GM12872 (cell line): ENCODE results near the gene KIF18B.
A peak's percentile ranks its signal among the peaks of the same experiment; 100 is the strongest.

Experiments used
- TF ChIP-seq, protein P1 (sequence below): IDR thresholded peaks from 3 replicates; pipeline ENCODE4 v1.5.1; 2011; ENCODE audit warnings: low read depth, mild to moderate bottlenecking, low read length, moderate library complexity; ENCODE audit not compliant: insufficient read depth

Gene KIF18B

DNA sequence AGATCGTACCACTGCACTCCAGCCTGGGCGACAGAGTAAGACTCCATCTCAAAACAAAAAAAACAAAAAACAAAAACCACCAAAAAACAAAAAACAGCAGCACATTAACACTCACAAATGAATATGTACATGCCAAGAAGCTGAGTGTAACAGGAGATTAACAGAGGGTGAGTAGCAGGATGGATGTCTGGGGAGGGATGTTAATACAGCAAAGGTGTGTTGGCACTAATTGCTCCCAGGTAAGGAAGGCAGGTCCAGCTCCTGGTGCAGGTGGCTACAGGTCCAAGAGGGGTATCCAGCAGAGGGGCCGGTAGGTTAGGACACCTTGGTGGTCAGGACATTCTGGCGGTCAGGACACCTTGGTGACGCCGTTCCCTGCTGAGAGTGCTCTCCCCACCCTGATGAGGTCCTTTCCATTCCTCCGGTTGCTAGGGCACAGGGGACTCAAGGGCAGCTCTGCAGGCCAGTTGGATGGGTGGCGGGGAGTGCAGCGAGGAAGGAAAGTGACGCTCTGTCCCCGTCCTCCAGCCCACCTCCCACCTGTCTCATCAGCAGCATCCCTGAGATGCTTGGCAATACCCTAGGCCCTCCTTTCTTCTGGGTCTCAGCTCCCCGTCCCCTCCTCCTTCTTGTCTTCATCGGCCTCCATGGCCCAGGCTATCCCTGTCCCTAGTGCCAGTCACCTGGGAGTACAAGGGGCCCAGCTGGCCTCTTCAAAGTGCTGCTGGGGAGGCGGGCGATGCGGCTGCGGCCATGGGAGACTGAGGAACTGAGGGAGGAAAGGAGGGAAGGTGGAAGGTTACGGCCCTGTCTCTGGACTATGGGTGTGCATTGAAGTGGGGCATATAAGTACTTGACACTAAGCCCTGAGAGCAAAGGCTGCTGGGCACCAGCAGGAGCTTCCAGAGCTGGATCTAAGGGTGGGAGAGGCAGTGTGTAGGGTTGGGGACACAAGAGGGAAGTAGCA, 21.6 kb downstream of the KIF18B start:
- TF ChIP-seq, protein P1, sequence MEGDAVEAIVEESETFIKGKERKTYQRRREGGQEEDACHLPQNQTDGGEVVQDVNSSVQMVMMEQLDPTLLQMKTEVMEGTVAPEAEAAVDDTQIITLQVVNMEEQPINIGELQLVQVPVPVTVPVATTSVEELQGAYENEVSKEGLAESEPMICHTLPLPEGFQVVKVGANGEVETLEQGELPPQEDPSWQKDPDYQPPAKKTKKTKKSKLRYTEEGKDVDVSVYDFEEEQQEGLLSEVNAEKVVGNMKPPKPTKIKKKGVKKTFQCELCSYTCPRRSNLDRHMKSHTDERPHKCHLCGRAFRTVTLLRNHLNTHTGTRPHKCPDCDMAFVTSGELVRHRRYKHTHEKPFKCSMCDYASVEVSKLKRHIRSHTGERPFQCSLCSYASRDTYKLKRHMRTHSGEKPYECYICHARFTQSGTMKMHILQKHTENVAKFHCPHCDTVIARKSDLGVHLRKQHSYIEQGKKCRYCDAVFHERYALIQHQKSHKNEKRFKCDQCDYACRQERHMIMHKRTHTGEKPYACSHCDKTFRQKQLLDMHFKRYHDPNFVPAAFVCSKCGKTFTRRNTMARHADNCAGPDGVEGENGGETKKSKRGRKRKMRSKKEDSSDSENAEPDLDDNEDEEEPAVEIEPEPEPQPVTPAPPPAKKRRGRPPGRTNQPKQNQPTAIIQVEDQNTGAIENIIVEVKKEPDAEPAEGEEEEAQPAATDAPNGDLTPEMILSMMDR, result no peak

DNA sequence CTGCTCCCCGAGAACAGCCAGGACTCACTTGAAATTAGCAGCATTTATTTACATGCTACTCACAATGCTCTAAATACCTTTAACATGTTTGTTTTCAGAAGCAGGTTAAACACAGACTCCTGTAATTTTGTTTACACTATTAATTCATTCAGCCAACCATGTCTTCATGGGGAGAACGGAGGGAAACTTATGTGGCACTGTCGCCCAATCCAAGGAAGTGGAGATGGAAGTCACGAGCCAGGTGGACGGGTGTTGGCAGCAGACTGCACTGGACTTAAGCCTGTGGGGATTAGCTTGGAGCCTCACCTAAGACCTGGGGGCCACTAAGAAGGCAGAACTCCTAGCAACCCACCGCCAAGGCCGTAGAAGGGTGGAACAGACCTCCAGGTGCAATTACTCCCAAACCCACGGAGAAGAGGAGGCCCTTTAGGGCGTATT, 23.4 kb downstream of the KIF18B start:
- TF ChIP-seq, protein P1, result no peak

DNA sequence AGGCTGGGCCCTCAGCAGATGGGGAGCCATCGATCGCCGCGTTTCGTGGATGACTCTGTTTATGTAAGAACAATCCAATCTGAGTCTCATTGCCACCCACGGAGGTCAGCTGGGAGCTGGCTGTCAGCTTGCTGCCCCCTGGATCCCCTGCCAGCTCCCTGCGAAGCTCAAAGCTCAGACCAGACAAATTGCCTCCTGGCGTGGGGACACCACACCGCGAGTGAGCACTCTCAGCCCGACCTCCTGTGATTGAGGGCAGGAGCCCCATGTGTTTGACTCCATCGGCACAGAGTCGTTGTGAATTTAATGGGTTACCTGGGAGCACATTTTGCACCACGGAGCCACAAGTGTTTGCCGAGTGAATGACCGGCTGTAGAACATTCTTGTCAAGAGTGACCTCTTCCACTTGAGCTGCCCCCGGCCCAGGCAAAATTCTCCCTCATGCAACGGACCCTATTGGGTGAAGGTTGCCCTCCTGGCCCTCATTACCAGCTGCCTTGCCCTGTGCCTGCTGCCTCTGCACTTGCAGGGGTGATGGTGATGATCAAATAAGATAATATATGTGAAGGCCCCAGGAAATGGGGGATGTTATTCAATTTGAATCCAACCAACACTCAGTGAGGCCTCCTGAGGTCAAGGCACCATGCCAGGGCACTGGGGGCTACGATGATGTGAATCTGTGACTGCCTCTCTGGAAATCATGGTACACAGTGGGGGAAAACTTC, 24.7 kb downstream of the KIF18B start:
- TF ChIP-seq, protein P1, result no peak

DNA sequence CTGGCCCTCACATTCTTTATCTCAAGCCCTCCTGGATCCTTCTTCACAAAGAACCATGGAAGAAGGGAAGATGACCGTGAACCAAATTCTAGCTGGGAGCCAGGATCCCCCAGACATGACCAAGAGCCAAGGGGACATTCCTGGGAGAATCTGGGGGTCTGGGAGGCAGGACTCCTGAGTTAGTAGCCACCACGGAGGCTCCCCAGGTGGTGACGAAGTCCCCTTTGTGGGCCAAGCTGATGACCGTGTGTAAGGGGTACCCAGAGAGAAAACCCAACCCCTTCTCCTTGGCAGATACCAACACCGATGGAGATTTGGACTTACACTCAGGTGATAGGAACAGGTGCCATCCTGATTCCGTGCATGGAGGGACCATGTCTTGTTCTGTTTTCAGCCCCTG, 25.4 kb downstream of the KIF18B start:
- TF ChIP-seq, protein P1, result no peak

GRCh38 chr17:44921122-44921882, 26.3 kb downstream of the KIF18B start:
- TF ChIP-seq, protein P1, result no peak

DNA sequence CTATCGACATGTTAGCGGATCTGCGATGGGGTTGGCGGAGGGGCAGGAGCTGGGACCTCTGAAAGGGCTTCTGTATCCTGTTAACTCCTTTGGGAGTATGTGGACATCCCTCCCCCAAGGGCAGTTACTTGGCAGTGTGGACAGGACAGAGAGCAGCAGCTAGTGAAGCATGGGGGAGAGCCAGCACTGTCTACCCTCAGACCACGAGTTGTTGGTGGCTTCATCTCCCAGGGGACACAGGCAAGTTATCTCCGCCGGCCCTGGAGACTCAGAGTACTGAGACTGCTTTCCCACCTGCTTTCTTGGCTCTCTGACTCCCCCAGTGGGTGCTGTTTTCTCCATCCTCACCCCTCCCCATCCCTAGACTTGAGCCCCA, 27.0 kb downstream of the KIF18B start:
- TF ChIP-seq, protein P1, result no peak; the same call in 2 of the 3 replicates

GRCh38 chr17:44919885-44920564, 27.5 kb downstream of the KIF18B start:
- TF ChIP-seq, protein P1, result peak; percentile 89
